ENCODE data around the gene CDKN1C. TPM values are rescaled to one million over a fixed set of nuclear protein-coding genes. Genes with fewer than 3 reads are reported as not detected.

The CDKN1C gene
- total and polyA plus RNA-seq, 4 donors = 2.6 to 10.2 (median 3.5) TPM

GRCh38 chr11:2923446-2924375, 38.1 kb upstream of the CDKN1C start:
- H3K27ac ChIP-seq (ENCODE audit: low read depth in 1 of 2, low read length in 2 of 2) = no peak overlapping the region

More at GRCh38 chr11:2923446-2924375, 38.1 kb upstream of the CDKN1C start:
- no peaks in the 10 kb centered on the region for H3K9me3 ChIP-seq (ENCODE audit: control insufficient read depth in 4 of 4, low read length in 3 of 4)
- H3K4me3 ChIP-seq (ENCODE audit: low read depth in 1 of 3, low read length in 3 of 3) = no peak overlapping the region
- no peaks in the 10 kb centered on the region for H3K27me3 ChIP-seq (ENCODE audit: control insufficient read depth in 4 of 4, insufficient read depth in 4 of 4, low read length in 3 of 4)
- H3K36me3 ChIP-seq (ENCODE audit: control insufficient read depth in 4 of 4, insufficient read depth in 3 of 4, low read depth in 1 of 4, low read length in 3 of 4) = peaks cover 0 to 4% (median 0%) of the 10 kb centered on the region in 4 donors
- no peak overlapping the region for H3K9ac ChIP-seq (ENCODE audit: low read depth in 1 of 2, low read length in 2 of 2)
- peaks cover 0 to 6% (median 4%) of the 10 kb centered on the region in 4 donors for H3K4me1 ChIP-seq (ENCODE audit: control insufficient read depth in 4 of 4, insufficient read depth in 4 of 4, low read length in 3 of 4)
- no peak for TF ChIP-seq EGR1 (IDR thresholded peaks at IDR 0.05; ENCODE audit: low read depth in 2 of 2)
- TF ChIP-seq RAD21 (IDR thresholded peaks at IDR 0.05) = no peak
- TF ChIP-seq NR2F2 (IDR thresholded peaks at IDR 0.05) = no peak
- TF ChIP-seq JUND (IDR thresholded peaks at IDR 0.05) = no peak
- TF ChIP-seq YY1 (IDR thresholded peaks at IDR 0.05) = no peak
- TF ChIP-seq SP1 (IDR thresholded peaks at IDR 0.05) = no peak
- no peak for TF ChIP-seq FOXA2 (IDR thresholded peaks at IDR 0.05)
- TF ChIP-seq ZBTB33 (IDR thresholded peaks at IDR 0.05) = no peak
- no peak for TF ChIP-seq TAF1 (conservative IDR thresholded peaks at IDR 0.05)
- no peak for TF ChIP-seq HNF4A (conservative IDR thresholded peaks at IDR 0.05)
- TF ChIP-seq, protein P1, sequence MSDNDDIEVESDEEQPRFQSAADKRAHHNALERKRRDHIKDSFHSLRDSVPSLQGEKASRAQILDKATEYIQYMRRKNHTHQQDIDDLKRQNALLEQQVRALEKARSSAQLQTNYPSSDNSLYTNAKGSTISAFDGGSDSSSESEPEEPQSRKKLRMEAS (IDR thresholded peaks at IDR 0.05) = no peak
- no peak for TF ChIP-seq REST (IDR thresholded peaks at IDR 0.05)
- TF ChIP-seq RXRA (IDR thresholded peaks at IDR 0.05) = no peak
- TF ChIP-seq GABPA (IDR thresholded peaks at IDR 0.05 in 1 of 2, conservative IDR thresholded peaks at IDR 0.05 in 1 of 2) = no peak
- TF ChIP-seq FOXA1 (IDR thresholded peaks at IDR 0.05) = no peak
- TF ChIP-seq, protein P2, sequence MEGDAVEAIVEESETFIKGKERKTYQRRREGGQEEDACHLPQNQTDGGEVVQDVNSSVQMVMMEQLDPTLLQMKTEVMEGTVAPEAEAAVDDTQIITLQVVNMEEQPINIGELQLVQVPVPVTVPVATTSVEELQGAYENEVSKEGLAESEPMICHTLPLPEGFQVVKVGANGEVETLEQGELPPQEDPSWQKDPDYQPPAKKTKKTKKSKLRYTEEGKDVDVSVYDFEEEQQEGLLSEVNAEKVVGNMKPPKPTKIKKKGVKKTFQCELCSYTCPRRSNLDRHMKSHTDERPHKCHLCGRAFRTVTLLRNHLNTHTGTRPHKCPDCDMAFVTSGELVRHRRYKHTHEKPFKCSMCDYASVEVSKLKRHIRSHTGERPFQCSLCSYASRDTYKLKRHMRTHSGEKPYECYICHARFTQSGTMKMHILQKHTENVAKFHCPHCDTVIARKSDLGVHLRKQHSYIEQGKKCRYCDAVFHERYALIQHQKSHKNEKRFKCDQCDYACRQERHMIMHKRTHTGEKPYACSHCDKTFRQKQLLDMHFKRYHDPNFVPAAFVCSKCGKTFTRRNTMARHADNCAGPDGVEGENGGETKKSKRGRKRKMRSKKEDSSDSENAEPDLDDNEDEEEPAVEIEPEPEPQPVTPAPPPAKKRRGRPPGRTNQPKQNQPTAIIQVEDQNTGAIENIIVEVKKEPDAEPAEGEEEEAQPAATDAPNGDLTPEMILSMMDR (IDR thresholded peaks at IDR 0.05; ENCODE audit: low read depth, low read length, missing input control) = no peak
- TF ChIP-seq, protein P3, sequence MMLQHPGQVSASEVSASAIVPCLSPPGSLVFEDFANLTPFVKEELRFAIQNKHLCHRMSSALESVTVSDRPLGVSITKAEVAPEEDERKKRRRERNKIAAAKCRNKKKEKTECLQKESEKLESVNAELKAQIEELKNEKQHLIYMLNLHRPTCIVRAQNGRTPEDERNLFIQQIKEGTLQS (IDR thresholded peaks at IDR 0.05) = no peak
- WGBS = 92% methylated on average over 22 of the region's 22 CpGs
- no peak for DNase-seq (ENCODE audit: low spot score)

Data from liver (tissue), 9 donors.